SK-N-MC (cell line): ENCODE results near the gene PTPRN2.

ENCODE experiments used
- EZH2 ChIP-seq: fragments of 200-600 bp; sonication (generic); IDR thresholded peaks from one replicate; pipeline ENCODE4 v1.6.1; 2017; ENCODE audit warnings: antibody characterized with exemption
- FOXP2 ChIP-seq: optimal IDR thresholded peaks from 2 replicates; pipeline ENCODE3; 2011; ENCODE audit warnings: mild to moderate bottlenecking, moderate library complexity; ENCODE audit not compliant: insufficient read depth; ENCODE audit errors: extremely low read length, control extremely low read depth
- POLR2AphosphoS5 ChIP-seq: IDR thresholded peaks from 2 replicates; pipeline ENCODE4 v1.6.1; 2012; ENCODE audit warnings: mild to moderate bottlenecking, low read depth, low read length, borderline replicate concordance

GRCh38 chr7:158329686-158330085 lies 257.9 kb downstream of the PTPRN2 start:
- no peak for TF ChIP-seq POLR2AphosphoS5
- no peak for TF ChIP-seq EZH2
- TF ChIP-seq FOXP2: no peak
